NT2/D1 (cell line): ENCODE data around the gene RAB40B.

Source experiments
- SUZ12 ChIP-seq: IDR thresholded peaks from 2 replicates; pipeline ENCODE4 v1.6.1; 2011; ENCODE audit not compliant: insufficient read length, insufficient read depth; ENCODE audit errors: extremely low read depth
- YY1 ChIP-seq: IDR thresholded peaks from 2 replicates; pipeline ENCODE4 v1.6.1; 2011; ENCODE audit not compliant: insufficient read length, insufficient read depth
- ZNF274 ChIP-seq: IDR thresholded peaks from 2 replicates; pipeline ENCODE4 v1.6.1; 2011; ENCODE audit warnings: mild to moderate bottlenecking, low read depth, low read length

GRCh38 chr17:82687871-82688270, 10.6 kb downstream of the RAB40B start:
- TF ChIP-seq SUZ12 (no peak), YY1 (no peak), ZNF274 (no peak)
